ENCODE measurements around the gene EDIL3. TPM values are rescaled to one million over a fixed set of nuclear protein-coding genes. Genes with fewer than 3 reads are reported as not detected.

Gene EDIL3
- total RNA-seq, 2 donors from 2014 or later = 2.2 to 17.5 TPM

DNA sequence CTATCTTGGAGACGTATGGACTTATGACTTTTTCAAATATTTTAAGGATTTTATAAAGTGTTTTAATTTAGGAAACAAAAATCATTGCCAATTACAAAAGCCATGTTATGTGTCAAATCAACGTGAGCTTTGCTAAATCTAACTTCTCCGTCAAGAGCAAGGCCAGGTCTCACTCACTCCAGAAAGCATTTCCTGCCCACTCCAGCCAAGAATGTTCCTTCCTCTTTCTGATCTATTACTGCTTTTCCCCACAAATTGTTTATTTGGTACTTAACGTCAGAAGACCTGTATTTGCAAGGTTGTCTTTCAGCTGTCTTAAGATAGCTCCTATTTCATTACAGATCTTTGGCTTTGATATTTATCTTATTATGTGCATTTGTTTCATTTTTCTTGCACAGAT lies 470.5 kb downstream of the EDIL3 start:
- no peaks in the 10 kb centered on the region for H3K9me3 ChIP-seq (ENCODE audit: control insufficient read depth, low read length)
- no peak for DNase-seq
- Mint-ChIP-seq H3K36me3 (ENCODE audit: low read depth) (no peaks in the 10 kb centered on the region), H3K27me3 (ENCODE audit: insufficient read depth) (no peaks in the 10 kb centered on the region), H3K9me3 (no peaks in the 10 kb centered on the region), H3K27ac (no peak overlapping the region), H3K4me3 (no peak overlapping the region), H3K4me1 (no peaks in the 10 kb centered on the region)
- no peak overlapping the region for H3K9ac ChIP-seq (ENCODE audit: extremely low read depth, low read length, poor library complexity, severe bottlenecking)
- TF ChIP-seq, protein P1, sequence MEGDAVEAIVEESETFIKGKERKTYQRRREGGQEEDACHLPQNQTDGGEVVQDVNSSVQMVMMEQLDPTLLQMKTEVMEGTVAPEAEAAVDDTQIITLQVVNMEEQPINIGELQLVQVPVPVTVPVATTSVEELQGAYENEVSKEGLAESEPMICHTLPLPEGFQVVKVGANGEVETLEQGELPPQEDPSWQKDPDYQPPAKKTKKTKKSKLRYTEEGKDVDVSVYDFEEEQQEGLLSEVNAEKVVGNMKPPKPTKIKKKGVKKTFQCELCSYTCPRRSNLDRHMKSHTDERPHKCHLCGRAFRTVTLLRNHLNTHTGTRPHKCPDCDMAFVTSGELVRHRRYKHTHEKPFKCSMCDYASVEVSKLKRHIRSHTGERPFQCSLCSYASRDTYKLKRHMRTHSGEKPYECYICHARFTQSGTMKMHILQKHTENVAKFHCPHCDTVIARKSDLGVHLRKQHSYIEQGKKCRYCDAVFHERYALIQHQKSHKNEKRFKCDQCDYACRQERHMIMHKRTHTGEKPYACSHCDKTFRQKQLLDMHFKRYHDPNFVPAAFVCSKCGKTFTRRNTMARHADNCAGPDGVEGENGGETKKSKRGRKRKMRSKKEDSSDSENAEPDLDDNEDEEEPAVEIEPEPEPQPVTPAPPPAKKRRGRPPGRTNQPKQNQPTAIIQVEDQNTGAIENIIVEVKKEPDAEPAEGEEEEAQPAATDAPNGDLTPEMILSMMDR (conservative IDR thresholded peaks at IDR 0.05) = no peak
- no peaks in the 10 kb centered on the region for H3K36me3 ChIP-seq (ENCODE audit: control insufficient read depth, insufficient read depth, low read length)
- WGBS, 2 experiments (ENCODE audit: insufficient coverage in 1 of 2, insufficient read length in 1 of 2) = 91 to 93% methylated on average over 2 to 4 of the region's 4 CpGs
- no peaks in the 10 kb centered on the region for H3K4me1 ChIP-seq (ENCODE audit: control insufficient read depth, insufficient read depth, low read length)
- no peak overlapping the region for H3K4me3 ChIP-seq (ENCODE audit: low read length)
- no peak overlapping the region for H3K27ac ChIP-seq (ENCODE audit: low read depth, low read length)
- H3K27me3 ChIP-seq (ENCODE audit: control insufficient read depth, insufficient read depth, low read length, poor library complexity, severe bottlenecking) = no peaks in the 10 kb centered on the region

DNA sequence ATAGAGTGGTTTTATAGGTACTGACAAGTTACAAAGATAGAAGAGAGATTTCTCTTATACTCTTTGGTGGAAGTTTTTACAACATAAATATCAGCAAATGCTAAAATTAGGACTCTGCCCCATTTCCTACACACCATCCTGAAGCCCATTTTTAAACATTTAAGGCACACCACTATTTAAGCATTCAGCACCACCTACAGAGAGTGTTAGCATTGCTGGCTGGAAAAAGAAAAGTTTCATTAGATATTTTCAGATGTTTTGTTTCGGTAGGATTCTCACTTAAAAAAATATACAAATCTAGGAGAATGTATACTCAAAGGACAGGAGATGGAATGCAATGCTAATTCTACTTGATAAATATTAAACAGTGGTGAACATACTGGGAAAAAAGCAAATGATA lies 471.1 kb downstream of the EDIL3 start:
- 91 to 100% methylated on average over 1 of the region's 1 CpG for WGBS, 2 experiments (ENCODE audit: insufficient coverage in 1 of 2, insufficient read length in 1 of 2)
- no peak for DNase-seq

DNA sequence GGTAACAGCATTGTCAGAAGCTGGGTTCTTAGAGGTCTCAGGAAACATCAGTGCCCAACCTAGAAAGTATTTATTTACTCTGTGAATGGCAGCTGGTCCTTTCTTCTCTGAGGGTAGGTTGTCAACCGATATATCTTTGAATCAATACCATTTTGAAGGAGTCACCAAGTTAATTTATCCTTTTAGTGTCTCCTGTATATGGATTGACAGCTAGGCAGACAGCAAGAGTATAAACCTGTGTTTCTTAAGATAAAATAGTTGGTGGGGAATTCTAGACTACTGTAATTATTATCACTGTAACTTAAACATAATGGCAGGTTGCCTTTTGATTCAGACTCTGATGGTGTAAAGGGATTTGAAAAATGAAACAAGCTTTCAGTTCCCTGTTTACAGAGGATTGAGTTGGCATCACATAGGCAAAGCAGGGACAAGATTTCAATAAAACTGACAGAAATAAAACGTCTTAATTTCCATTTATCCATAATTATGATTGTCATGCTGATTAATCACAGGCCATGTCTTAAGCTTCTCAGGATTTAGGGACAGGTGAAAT lies 473.2 kb downstream of the EDIL3 start:
- no peak overlapping the region for H3K27ac ChIP-seq (ENCODE audit: low read depth, low read length)
- no peak for DNase-seq
- Mint-ChIP-seq H3K4me1 (peaks cover 5% of the 10 kb centered on the region), H3K27me3 (ENCODE audit: insufficient read depth) (no peaks in the 10 kb centered on the region), H3K27ac (no peak overlapping the region), H3K4me3 (no peak overlapping the region), H3K9me3 (no peaks in the 10 kb centered on the region), H3K36me3 (ENCODE audit: low read depth) (no peaks in the 10 kb centered on the region)
- 81% methylated on average over 2 of the region's 2 CpGs; no CpG with 5 or more reads in 1 of the 2 experiments for WGBS, 2 experiments (ENCODE audit: insufficient coverage in 1 of 2, insufficient read length in 1 of 2)
- no peaks in the 10 kb centered on the region for H3K9me3 ChIP-seq (ENCODE audit: control insufficient read depth, low read length)
- no peaks in the 10 kb centered on the region for H3K27me3 ChIP-seq (ENCODE audit: control insufficient read depth, insufficient read depth, low read length, poor library complexity, severe bottlenecking)
- TF ChIP-seq, protein P1 (conservative IDR thresholded peaks at IDR 0.05) = no peak
- no peaks in the 10 kb centered on the region for H3K36me3 ChIP-seq (ENCODE audit: control insufficient read depth, insufficient read depth, low read length)
- H3K4me1 ChIP-seq (ENCODE audit: control insufficient read depth, insufficient read depth, low read length) = no peaks in the 10 kb centered on the region
- no peak overlapping the region for H3K9ac ChIP-seq (ENCODE audit: extremely low read depth, low read length, poor library complexity, severe bottlenecking)
- no peak overlapping the region for H3K4me3 ChIP-seq (ENCODE audit: low read length)

More for the DNA sequence above, 471.1 kb downstream of the EDIL3 start:
- Mint-ChIP-seq H3K9me3 (no peaks in the 10 kb centered on the region), H3K4me3 (no peak overlapping the region), H3K36me3 (ENCODE audit: low read depth) (no peaks in the 10 kb centered on the region), H3K27me3 (ENCODE audit: insufficient read depth) (no peaks in the 10 kb centered on the region), H3K27ac (no peak overlapping the region), H3K4me1 (peaks cover 3% of the 10 kb centered on the region)
- Histone ChIP-seq H3K4me3 (ENCODE audit: low read length) (no peak overlapping the region), H3K4me1 (ENCODE audit: control insufficient read depth, insufficient read depth, low read length) (no peaks in the 10 kb centered on the region), H3K27me3 (ENCODE audit: control insufficient read depth, insufficient read depth, low read length, poor library complexity, severe bottlenecking) (no peaks in the 10 kb centered on the region), H3K9ac (ENCODE audit: extremely low read depth, low read length, poor library complexity, severe bottlenecking) (no peak overlapping the region), H3K27ac (ENCODE audit: low read depth, low read length) (no peak overlapping the region), H3K9me3 (ENCODE audit: control insufficient read depth, low read length) (no peaks in the 10 kb centered on the region), H3K36me3 (ENCODE audit: control insufficient read depth, insufficient read depth, low read length) (no peaks in the 10 kb centered on the region)
- TF ChIP-seq, protein P1 (conservative IDR thresholded peaks at IDR 0.05) = no peak

Measured in endodermal cell (in vitro differentiated cells).